ENCODE results near the gene CACNA2D3.

DNA sequence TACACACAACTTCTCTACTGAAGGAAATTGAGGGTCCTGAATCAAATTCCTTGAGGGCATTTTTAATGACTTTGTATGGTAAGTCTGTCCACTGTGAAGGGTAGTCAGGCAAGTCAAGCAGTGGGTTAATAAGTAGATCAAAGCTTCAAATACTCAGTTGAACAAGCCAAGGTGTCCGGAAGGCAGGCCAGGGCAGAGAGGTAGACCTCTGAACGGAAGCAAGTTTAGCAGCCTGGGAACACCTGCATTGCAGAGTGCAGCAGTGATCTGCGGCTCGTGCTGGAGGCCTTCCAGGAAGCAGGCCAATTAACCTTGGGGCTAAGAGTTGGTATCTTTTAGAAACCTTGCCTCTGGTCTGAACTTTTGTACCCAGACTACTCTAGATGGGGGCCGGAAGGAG, 661.7 kb downstream of the CACNA2D3 start:
- no peak for TF ChIP-seq EZH2 (IDR thresholded peaks at IDR 0.05)
- no peak for TF ChIP-seq POLR2AphosphoS5 (IDR thresholded peaks at IDR 0.05; ENCODE audit: borderline replicate concordance, low read depth, low read length)
